Subcutaneous adipose tissue (tissue), 4 donors: Measurements from ENCODE around the gene RFT1. TPM values are rescaled to one million over a fixed set of nuclear protein-coding genes. Genes with fewer than 3 reads are reported as not detected.

Source experiments
- total RNA-seq, 4 donors: library from RNA; depleted of rRNA; stranded (reverse); fragments of >200 nt; gene quantifications; one replicate each; pipeline ENCODE4 v1.1.0, GENCODE V29; 2016
- TF ChIP-seq, protein P1 (sequence below): fragments of 450-650 bp; IDR thresholded peaks from one replicate; pipeline ENCODE4 v1.5.1; 2016; ENCODE audit warnings: low read depth, mild to moderate bottlenecking, control low read depth, antibody characterized with exemption, moderate library complexity

The RFT1 gene
- total RNA-seq, 4 donors from 2014 or later: 8.1 to 12.7 (median 10.7) TPM

DNA sequence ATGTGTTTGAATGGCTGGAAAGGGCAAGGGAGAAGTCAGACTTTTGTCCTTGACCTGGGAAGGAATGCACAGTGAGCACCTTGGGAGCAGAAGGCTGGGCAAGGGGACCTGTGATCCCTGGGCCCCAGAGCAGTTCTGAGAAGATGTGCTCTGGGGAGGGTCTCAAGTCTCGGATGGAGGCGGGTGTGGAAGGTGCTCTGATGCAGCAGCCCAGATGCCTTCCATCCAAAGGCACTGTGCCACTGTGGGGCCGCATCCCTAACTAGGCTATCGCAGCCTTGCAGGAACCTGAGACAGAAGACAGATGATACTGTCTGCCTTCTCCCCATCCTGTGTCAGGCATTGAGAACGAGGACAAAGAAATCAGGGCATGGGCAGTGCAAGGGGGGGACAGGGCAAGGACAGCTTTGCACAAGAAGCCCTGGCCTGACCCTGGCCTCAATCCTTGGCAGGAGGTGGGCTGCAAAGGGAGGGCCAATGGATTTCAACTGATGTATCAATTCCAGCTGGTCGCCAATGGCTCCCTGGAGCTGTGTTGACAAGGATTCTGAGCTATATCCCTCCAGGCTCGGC lies 16.2 kb upstream of the RFT1 start:
- TF ChIP-seq, protein P1, sequence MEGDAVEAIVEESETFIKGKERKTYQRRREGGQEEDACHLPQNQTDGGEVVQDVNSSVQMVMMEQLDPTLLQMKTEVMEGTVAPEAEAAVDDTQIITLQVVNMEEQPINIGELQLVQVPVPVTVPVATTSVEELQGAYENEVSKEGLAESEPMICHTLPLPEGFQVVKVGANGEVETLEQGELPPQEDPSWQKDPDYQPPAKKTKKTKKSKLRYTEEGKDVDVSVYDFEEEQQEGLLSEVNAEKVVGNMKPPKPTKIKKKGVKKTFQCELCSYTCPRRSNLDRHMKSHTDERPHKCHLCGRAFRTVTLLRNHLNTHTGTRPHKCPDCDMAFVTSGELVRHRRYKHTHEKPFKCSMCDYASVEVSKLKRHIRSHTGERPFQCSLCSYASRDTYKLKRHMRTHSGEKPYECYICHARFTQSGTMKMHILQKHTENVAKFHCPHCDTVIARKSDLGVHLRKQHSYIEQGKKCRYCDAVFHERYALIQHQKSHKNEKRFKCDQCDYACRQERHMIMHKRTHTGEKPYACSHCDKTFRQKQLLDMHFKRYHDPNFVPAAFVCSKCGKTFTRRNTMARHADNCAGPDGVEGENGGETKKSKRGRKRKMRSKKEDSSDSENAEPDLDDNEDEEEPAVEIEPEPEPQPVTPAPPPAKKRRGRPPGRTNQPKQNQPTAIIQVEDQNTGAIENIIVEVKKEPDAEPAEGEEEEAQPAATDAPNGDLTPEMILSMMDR: no peak

GRCh38 chr3:53145713-53146080 lies 15.5 kb upstream of the RFT1 start:
- TF ChIP-seq, protein P1: no peak

DNA sequence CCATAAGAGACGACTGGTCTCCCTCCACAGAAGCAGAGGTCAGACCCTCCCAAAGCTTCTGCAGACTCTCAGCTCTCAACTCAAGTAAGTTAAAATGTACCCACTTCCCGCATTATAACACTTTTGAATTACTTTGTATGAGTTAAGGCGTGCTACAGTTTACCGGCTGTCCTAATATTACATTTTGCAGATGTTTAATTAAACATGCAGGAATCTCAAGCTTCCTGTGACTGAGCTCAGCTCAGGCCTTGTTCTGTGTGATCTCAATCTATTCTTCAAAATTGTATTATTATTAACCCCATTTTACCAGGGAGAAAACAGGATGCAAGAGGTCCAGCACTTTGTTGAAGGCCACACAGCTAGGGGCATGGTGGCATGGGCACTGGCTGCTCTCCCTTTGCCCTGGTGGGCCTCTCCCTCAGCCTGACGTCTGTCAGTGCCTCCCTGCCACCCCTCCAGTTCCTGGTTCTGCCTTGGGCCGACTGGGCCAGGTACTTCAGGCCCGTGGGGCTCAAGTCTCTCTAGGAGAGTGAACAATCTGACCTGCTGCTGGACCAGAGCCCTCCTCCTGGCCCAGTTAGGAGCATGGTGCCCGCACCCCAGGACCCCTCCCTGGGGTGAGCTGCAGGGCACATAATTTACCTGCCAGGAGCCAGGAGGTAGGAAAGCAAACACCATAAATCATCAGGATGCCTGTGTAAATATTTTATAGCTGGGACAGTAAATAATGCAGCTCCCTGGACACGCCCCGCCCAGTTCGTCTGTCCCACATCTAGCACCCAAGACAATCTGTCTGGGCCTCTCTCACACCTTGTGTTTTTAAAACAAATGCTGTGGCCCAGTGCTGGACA lies 14.9 kb upstream of the RFT1 start:
- TF ChIP-seq, protein P1: no peak

DNA sequence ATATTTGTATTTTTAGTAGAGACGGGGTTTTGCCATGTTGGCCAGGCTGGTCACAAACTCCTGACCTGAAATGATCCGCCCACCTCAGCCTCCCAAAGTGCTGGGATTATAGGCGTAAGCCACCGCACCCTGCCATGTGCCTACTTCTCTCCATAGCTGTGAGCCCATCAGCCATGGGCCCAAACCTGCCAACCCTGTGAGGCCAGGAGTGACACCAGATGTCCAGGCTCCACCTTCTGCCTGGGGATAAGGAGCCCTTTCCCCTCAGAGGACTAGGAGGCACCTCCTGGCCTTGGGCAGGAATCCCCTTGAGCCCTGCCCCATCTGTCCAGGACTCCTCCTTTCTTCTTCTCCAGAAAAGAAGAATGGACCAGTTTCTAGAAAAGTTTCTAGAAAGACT lies 14.2 kb upstream of the RFT1 start:
- TF ChIP-seq, protein P1: no peak

GRCh38 chr3:53142986-53143385 lies 12.8 kb upstream of the RFT1 start:
- TF ChIP-seq, protein P1: no peak

GRCh38 chr3:53140847-53141845 lies 10.9 kb upstream of the RFT1 start:
- TF ChIP-seq, protein P1: no peak
